Measurements from ENCODE around the gene ZNHIT2. TPM values are rescaled to one million over a fixed set of nuclear protein-coding genes. Genes with fewer than 3 reads are reported as not detected.

The ZNHIT2 gene
- 1 to 10 TPM; 9.0 to 9.5 TPM for total RNA-seq
- polyA plus RNA-seq (2013, experiment 1 of 2), result 7.3 TPM
- 7.4 TPM for polyA plus RNA-seq (2013, experiment 2 of 2)
- total RNA-seq, result 4.4 to 23.1 (median 11.6) reads per million in 172 experiments

GRCh38 chr11:65117206-65118096 lies at the start of gene ZNHIT2:
TSS of gene ZNHIT2 (minus strand) at chr11:65117701. CDS start at chr11:65117653, 48 bp downstream.
- TF ChIP-seq CTCF (IDR thresholded peaks at IDR 0.05), result peak; percentile 88
- peak within 1 kb of the TSS; percentile 91 for H3K27ac Mint-ChIP-seq
- Histone ChIP-seq H3K4me3 (ENCODE audit: low read length) (peak within 1 kb of the TSS; percentile 82), H3K27ac (ENCODE audit: low read depth in 1 of 2, low read length in 2 of 2) (peak within 1 kb of the TSS; percentile 79 to 85), H3K27me3 (ENCODE audit: control insufficient read depth in 1 of 2, insufficient read depth in 2 of 2, low read length in 2 of 2) (no peaks in the 10 kb centered on the region), H3K4me1 (ENCODE audit: insufficient read depth, low read length) (peaks cover 66% of the 10 kb centered on the region), H3K9me3 (ENCODE audit: control insufficient read depth in 1 of 2, insufficient read depth in 1 of 2, low read length in 2 of 2) (no peaks in the 10 kb centered on the region), H3K36me3 (ENCODE audit: insufficient read depth, low read length) (peaks cover 40% of the 10 kb centered on the region)
- CTCF ChIA-PET, result interaction anchor here (0.6 to 5.3 kb wide), 17 partner anchors 8 to 339 kb away, joined by 3 to 23 read pairs (median 4); partner anchors contain the start of genes ARL2, SAC3D1, SF1 and SYVN1
- peak; percentile 99 to 100 (median 100) for DNase-seq
- no peaks in the 10 kb centered on the region for H3K27me3 Mint-ChIP-seq
- peak; percentile 63 for ATAC-seq (ENCODE audit: poor library complexity)
- intact Hi-C loops (cut with DNase I, micrococcal nuclease), result loop anchor here (1.0 to 10.0 kb wide), 12 partner anchors 7 to 407 kb away; partner anchors contain the start of genes CDCA5 (in 2 of the 2), VPS51 (in 2 of the 2), ZFPL1 (in 2 of the 2) and PPP2R5B (in 1 of the 2)
- H3K4me1 Mint-ChIP-seq (ENCODE audit: low read depth), result peaks cover 51% of the 10 kb centered on the region
- POLR2A ChIA-PET, result interaction anchor here (0.6 to 3.2 kb wide), 36 partner anchors 9 to 911 kb away, joined by 3 to 57 read pairs (median 4); partner anchors contain the start of genes ARL2, CAPN1, CCDC85B and EHD1
- H3K36me3 Mint-ChIP-seq (ENCODE audit: low read depth), result peaks cover 58% of the 10 kb centered on the region
- H3K9me3 Mint-ChIP-seq, result no peaks in the 10 kb centered on the region
- peak within 1 kb of the TSS; percentile 96 for H3K4me3 Mint-ChIP-seq

- DNase-seq, result no peak
- no peaks in the 10 kb centered on the region for H3K4me1 Mint-ChIP-seq (ENCODE audit: low read depth)
- no peak overlapping the region for H3K27ac ChIP-seq (ENCODE audit: low read depth in 1 of 2, low read length in 2 of 2)
- peaks cover 9% of the 10 kb centered on the region for H3K4me1 ChIP-seq (ENCODE audit: insufficient read depth, low read length)
- no peaks in the 10 kb centered on the region for H3K9me3 ChIP-seq (ENCODE audit: control insufficient read depth in 1 of 2, insufficient read depth in 1 of 2, low read length in 2 of 2)
- no peaks in the 10 kb centered on the region for H3K27me3 ChIP-seq (ENCODE audit: control insufficient read depth in 1 of 2, insufficient read depth in 2 of 2, low read length in 2 of 2)
- POLR2A ChIA-PET, result no interaction called here
- ATAC-seq (ENCODE audit: poor library complexity), result no peak
- H3K36me3 ChIP-seq (ENCODE audit: insufficient read depth, low read length), result no peaks in the 10 kb centered on the region
- CTCF ChIA-PET, result no interaction called here
- no peak overlapping the region for H3K27ac Mint-ChIP-seq
- no peak overlapping the region for H3K4me3 ChIP-seq (ENCODE audit: low read length)
- intact Hi-C loops (cut with DNase I, micrococcal nuclease), result no loop called here
- no peak overlapping the region for H3K4me3 Mint-ChIP-seq
- H3K9me3 Mint-ChIP-seq, result no peaks in the 10 kb centered on the region
- no peak for TF ChIP-seq CTCF (IDR thresholded peaks at IDR 0.05)
- no peaks in the 10 kb centered on the region for H3K27me3 Mint-ChIP-seq
- no peaks in the 10 kb centered on the region for H3K36me3 Mint-ChIP-seq (ENCODE audit: low read depth)
These were observed 49.4 kb upstream of the ZNHIT2 start for GRCh38 chr11:65166893-65167292.

GRCh38 chr11:65165410-65166317 lies 48.2 kb upstream of the ZNHIT2 start:
- TF ChIP-seq CTCF (IDR thresholded peaks at IDR 0.05), result no peak
- H3K27me3 ChIP-seq (ENCODE audit: control insufficient read depth in 1 of 2, insufficient read depth in 2 of 2, low read length in 2 of 2), result no peaks in the 10 kb centered on the region
- POLR2A ChIA-PET, result no interaction called here
- Mint-ChIP-seq H3K4me3 (no peak overlapping the region), H3K9me3 (no peaks in the 10 kb centered on the region), H3K36me3 (ENCODE audit: low read depth) (no peaks in the 10 kb centered on the region), H3K4me1 (ENCODE audit: low read depth) (no peaks in the 10 kb centered on the region), H3K27ac (no peak overlapping the region), H3K27me3 (peaks cover 4% of the 10 kb centered on the region)
- H3K4me1 ChIP-seq (ENCODE audit: insufficient read depth, low read length), result peaks cover 9% of the 10 kb centered on the region
- ATAC-seq (ENCODE audit: poor library complexity) (no peak), DNase-seq (no peak)
- CTCF ChIA-PET, result no interaction called here
- intact Hi-C loops (cut with DNase I, micrococcal nuclease), result no loop called here
- H3K27ac ChIP-seq (ENCODE audit: low read depth in 1 of 2, low read length in 2 of 2), result no peak overlapping the region
- H3K9me3 ChIP-seq (ENCODE audit: control insufficient read depth in 1 of 2, insufficient read depth in 1 of 2, low read length in 2 of 2), result no peaks in the 10 kb centered on the region
- no peak overlapping the region for H3K4me3 ChIP-seq (ENCODE audit: low read length)
- no peaks in the 10 kb centered on the region for H3K36me3 ChIP-seq (ENCODE audit: insufficient read depth, low read length)
